RPMI8226 (cell line): ENCODE measurements around the gene RPL18A.
"Not testable (repeated sequence)": the region's sequence is repeated elsewhere in the genome, so short reads cannot be mapped to it uniquely, and the experiment has no call there.

Experiments used
- DNase-seq: peaks from one replicate; pipeline ENCODE4 v3.0.0-alpha.2; 2015

RPL18A gene

DNA sequence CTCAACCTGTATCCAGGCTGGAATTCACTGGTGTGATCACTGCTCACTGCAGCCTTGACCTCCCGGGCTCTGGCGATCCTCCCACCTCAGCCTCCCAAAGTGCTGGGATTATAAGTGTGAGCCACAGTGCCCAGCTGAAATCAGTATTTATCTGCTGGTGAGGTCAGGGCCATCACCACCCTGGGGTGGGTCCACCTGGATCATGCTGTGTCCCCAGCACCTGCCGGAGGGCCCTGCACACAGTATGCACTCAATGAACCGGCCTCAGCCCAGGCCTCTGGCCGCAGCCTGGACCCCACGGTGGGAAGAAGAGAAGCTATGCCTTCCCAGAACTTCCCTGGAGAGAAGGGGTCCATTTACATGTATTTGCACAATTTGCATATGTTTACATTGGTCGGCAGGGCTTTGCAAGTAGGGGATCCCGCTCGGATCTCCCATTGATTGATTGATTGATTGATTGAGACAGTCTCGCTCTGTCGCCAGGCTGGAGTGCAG, 9.5 kb downstream of the RPL18A start:
- no peak for DNase-seq

DNA sequence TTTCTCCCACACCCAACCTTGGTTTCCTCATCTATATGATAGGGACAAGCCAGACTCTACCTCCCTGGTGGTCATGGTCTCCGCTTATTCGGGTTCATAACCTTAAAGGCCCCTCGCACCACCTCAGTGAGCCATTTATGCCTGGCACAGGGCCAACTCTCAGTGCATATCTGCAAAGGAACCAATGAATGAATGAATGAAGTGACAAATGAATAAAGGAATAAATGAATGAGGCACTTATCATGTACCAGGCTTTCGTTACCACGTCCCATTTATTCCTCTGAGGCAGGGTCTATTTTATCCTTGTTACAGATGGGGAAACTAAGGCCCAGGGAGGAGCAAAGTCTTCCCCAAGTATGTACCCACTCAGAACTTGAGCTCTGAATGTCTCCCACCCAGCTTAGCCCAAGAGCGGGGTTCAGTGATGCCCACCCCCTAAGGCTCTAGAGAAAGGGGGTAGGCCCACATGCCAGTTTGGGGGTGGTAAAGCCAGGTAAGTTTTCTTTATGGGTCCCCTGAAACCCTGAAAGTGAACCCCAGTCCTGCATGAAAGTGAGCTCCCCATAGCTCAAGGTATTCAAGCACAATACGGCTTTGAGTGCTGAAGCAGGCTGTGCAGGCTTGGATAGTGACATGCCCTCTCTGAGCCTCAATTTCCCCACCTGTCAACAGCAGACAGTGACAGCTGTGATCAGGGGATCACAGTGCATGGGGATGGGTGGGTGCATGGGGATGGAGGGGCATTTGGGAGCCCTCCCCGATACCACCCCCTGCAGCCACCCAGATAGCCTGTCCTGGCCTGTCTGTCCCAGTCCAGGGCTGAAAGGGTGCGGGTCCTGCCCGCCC, 11.5 kb downstream of the RPL18A start:
- DNase-seq: no peak

DNA sequence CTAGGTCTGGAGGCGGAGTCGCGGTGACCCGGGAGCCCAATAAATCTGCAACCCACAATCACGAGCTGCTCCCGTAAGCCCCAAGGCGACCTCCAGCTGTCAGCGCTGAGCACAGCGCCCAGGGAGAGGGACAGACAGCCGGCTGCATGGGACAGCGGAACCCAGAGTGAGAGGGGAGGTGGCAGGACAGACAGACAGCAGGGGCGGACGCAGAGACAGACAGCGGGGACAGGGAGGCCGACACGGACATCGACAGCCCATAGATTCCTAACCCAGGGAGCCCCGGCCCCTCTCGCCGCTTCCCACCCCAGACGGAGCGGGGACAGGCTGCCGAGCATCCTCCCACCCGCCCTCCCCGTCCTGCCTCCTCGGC, 12.2 kb downstream of the RPL18A start, which contains the start of gene SLC5A5:
SLC5A5 (plus strand) TSS at position 68 of the 373 bp plus-strand sequence. CDS start 375 bp downstream, outside the sequence.
- DNase-seq: no peak

DNA sequence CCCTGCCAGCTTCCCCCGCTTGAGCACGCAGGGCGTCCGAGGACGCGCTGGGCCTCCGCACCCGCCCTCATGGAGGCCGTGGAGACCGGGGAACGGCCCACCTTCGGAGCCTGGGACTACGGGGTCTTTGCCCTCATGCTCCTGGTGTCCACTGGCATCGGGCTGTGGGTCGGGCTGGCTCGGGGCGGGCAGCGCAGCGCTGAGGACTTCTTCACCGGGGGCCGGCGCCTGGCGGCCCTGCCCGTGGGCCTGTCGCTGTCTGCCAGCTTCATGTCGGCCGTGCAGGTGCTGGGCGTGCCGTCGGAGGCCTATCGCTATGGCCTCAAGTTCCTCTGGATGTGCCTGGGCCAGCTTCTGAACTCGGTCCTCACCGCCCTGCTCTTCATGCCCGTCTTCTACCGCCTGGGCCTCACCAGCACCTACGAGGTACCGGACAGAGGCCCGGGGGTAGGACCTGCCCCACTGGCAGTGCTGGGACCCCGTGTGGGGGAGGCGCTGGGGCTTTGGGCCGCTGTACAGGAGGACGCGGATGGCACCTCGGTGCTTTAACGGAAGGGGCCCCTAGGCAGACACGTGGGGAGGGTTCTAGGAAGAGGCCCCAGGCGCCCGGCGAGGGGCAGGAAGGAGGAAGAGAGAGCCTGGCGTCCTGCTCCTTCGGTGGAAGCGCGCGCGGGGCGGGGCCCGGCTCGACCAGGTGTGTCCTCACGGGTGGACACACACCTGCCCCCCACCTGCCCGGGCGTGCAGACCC, 12.7 kb downstream of the RPL18A start:
- no peak for DNase-seq

DNA sequence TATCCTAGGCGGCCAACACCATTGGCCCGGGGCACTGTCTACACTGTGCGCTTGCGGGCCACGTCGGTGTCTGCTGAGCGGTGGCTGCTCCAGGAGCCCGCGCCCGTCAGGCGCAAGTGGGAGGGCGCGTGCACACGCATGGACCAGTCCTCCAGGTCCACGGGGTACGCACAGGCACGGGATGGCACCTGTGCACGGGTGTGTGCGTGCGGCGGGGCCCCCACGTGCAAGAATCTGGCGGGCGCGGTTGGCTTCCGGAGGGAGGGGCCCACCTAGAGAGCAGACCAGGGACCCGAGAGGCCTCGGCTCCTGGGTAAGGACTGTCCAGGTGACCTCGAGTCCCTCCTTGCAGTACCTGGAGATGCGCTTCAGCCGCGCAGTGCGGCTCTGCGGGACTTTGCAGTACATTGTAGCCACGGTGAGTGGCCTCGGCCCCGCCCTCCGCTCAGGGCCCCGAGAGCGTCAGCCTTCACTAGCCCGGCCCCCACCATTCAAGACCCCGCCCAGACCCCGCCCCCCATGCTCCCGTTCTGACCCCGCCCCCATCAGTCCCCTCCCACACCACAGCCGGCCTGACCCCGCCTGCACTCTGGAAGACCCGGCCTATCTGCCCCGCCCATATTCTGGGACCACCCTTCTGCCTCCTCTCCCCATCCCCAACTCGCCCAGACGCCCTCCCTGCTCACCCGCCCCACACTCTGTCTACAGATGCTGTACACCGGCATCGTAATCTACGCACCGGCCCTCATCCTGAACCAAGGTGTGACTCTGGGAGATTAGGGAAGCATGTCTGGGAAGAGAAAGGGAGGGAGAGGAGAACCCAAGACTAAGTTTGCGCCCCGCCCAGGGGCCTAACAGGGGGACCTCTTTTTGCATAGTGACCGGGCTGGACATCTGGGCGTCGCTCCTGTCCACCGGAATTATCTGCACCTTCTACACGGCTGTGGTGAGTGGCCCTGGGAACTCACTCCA, 14.4 kb downstream of the RPL18A start:
- peak; percentile 79 for DNase-seq

DNA sequence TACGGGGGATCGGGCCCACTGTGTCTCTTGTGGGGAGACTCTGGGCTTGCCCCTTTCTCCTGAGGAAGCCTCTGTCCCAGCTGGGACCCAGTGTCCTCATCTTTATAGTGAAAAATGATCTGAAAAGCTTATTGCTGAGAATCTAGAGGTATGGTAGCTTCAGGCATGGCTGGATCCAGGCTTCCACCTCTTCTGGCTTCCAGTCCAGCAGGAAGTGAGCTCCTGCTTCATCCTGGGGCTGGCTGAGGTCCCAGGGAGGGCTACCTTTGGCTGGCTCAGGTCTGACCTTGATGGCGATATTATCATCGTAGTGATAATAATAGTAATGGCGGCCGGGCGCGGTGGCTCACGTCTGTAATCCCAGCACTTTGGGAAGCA, 15.0 kb downstream of the RPL18A start:
- no peak for DNase-seq

DNA sequence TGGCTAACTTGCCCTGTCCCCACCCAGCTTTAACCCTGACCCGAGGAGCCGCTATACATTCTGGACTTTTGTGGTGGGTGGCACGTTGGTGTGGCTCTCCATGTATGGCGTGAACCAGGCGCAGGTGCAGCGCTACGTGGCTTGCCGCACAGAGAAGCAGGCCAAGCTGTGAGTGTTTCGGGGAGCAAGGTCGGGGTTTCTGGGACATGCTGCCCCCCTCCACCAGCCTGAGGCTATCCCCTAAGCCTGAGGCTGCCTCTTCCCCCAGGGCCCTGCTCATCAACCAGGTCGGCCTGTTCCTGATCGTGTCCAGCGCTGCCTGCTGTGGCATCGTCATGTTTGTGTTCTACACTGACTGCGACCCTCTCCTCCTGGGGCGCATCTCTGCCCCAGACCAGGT, 18.0 kb downstream of the RPL18A start:
- no peak for DNase-seq

DNA sequence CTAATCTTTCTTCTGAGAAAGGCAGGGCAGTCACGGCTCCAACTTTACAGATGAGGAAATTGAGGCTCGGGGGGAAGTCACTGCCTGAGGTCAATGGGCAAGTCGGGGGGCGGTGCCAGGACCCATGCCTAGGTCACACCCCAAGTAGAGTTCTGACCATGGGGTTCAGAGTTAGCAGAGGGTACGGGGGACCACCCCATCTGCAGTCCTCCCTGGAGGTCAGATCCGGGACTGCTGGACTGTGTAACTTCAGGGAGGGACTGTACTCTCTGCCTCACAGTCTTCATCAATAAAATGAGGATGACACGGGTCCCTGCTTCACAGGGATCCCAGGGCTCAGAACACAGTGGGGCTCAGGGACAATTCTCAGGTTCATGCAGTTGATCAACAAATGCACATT, 19.8 kb downstream of the RPL18A start:
- DNase-seq: no peak

- DNase-seq: no peak
These were observed 22.0 kb downstream of the RPL18A start for GRCh38 chr19:17881701-17882100.

GRCh38 chr19:17883627-17884410, 24.1 kb downstream of the RPL18A start:
- DNase-seq: peak; percentile 39

DNA sequence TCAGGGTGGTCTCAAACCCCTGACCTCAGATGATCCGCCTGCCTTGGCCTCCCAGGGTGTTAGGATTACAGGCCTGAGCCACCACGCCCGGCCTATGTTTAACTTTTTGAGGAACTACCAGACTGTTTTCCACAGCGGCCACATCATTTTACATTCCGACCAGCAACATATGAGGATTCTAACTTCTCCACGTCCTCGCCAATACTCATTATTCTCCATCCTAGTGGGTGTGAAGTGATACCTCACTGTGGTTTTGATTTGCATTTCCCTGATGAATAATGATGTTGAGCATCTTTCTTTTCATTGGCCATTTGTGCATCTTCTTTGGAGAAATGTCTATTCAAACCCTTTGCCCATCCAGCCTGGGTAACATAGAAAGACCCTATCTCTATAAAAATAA, 26.8 kb downstream of the RPL18A start:
- DNase-seq: no peak

DNA sequence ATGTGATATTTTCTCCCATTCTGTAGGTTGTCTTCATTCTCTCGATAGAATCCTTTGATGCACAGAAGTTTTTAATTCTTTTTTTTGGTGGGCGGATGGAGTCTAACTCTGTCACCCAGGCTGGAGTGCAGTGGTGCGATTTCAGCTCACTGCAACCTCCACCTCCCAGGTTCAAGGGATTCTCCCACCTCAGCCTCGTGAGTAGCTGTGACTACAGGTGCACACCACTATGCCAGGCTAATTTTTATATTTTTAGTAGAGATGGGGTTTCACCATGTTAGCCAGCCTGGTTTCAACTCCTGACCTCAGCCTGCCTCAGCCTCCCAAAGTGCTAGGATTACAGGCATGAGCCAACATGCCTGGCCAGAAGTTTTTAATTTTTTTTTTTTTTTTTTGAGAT, 27.5 kb downstream of the RPL18A start:
- not testable (repeated sequence) for DNase-seq

GRCh38 chr19:17888260-17888659, 28.6 kb downstream of the RPL18A start:
- DNase-seq: no peak

DNA sequence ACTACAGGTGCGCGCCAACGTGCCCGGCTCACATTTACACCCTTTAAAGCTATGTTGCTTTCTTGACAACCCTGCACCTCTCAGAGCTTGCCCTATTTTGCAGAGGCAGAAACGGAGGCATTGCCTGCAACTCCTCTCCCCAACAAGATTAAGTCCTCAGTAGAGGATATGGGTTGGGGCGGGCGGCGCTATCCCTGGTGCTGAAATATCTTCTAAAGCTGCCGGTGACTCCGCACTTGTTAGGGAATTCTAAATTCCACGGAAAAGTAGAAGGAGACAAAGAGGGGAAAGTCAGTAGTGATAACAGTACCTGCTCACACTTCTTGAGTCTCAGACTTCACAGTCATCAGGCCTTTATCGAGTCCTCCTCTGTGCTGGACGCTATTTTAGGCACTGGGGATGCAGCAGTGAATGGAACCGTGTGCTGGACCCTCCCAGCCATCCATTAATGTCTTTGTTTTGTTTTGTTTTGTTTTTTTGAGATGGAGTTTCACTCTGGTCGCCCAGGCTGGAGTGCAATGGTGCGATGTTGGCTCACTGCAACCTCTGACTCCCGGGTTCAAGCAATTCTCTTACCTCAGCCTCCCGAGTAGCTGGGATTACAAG, 30.0 kb downstream of the RPL18A start:
- peak; percentile 40 for DNase-seq

- DNase-seq: no peak
These were observed 34.1 kb downstream of the RPL18A start for GRCh38 chr19:17893766-17894165.

DNA sequence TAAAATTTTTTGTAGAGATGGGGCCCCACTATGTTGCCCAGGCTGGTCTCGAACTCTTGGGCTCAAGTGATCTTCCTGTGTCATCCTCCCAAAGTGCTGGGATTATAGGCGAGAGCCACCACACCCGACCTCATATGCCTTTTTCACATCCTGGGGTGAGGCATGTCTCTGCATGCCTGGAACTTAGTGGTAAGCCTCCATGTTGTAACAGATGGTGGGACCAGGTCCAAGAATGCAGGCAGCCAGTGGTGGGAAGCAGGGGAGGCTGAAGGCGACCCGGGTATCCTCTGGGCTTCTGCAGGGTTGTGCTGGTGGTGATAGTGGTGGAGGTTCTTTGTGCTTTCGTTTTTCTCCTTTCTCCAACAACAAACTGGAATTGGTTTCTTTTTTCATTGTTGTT, 43.0 kb downstream of the RPL18A start:
- no peak for DNase-seq

- DNase-seq: no peak
These were observed 48.5 kb downstream of the RPL18A start for GRCh38 chr19:17908244-17908643.

- no peak for DNase-seq
These were observed 49.5 kb downstream of the RPL18A start for GRCh38 chr19:17909003-17909732.

- no peak for DNase-seq
These were observed 51.2 kb downstream of the RPL18A start for GRCh38 chr19:17910791-17911360.
